Keratinocyte (primary cell): Measurements from ENCODE around the gene RAB8B.

ENCODE experiments used
- CTCF ChIP-seq, 3 experiments: IDR thresholded peaks in 1 of 3; conservative IDR thresholded peaks in 1 of 3; optimal IDR thresholded peaks in 1 of 3; 2 replicates in 2 of 3; 3 replicates in 1 of 3; pipeline versions ENCODE3 to v1.5.1; 2011; ENCODE audit warnings: low read length in 3 of 3, mild to moderate bottlenecking in 3 of 3, moderate library complexity in 2 of 3, control low read depth in 1 of 3, inconsistent platforms in 1 of 3; ENCODE audit not compliant: insufficient read depth in 2 of 3; ENCODE audit errors: extremely low read depth in 1 of 3
- EZH2 ChIP-seq: IDR thresholded peaks from one replicate; pipeline ENCODE4 v1.6.1; 2012; ENCODE audit warnings: inconsistent platforms, mild to moderate bottlenecking, low read length, moderate library complexity

DNA sequence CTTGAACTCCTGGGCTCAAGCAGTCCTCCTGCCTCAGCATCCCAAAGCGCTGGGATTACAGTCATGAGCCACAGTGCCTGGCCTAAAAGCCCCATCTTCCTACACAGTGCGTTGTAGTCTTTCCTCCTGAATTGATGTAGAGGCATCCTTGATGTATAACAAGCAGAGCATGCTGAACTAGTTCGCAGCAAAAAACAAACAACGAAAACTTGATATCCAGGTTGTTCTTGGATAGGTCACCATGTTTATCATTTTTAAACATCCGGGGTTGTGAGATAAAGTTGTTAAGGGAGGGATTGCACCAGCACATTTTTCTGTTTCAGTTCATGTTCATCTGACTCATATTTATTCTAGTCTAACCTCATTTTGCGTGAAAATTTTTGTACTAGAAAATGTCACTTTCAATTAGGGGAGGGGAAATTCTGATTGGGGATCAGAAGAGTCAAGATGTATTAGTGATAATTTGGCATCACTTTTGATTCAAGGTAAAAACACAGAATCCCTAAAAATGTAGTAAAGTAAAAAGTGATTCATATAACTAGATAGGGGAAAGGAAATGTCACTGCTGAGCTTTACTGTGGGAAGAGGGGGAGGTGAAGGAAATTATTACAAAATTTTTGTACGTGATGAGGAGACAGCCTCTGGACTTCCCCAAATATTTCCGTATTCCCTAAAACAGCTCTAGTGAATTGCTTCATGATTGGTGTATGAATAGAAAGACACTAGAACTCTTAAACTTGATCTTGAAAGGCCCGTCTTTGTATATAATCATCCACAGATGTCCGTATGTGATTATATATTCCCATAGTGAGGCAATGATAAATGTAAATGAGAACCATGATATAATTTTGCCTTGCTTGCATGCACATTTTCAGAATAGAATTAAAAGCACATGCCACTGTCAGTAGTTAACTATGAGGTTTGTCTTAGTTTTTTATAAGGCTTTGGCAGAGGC is 22.9 kb downstream of the RAB8B start:
- TF ChIP-seq CTCF (optimal IDR thresholded peaks at IDR 0.05 in 1 of 3, IDR thresholded peaks at IDR 0.05 in 1 of 3, conservative IDR thresholded peaks at IDR 0.05 in 1 of 3; ENCODE audit: extremely low read depth in 1 of 3, insufficient read depth in 2 of 3, low read length in 3 of 3): no peak
- no peak for TF ChIP-seq EZH2
